CD4-positive, alpha-beta memory T cell (primary cell): Measurements from ENCODE around the gene ACLY. TPM values are rescaled to one million over a fixed set of nuclear protein-coding genes. Genes with fewer than 3 reads are reported as not detected.
"Not testable (repeated sequence)": the region's sequence is repeated elsewhere in the genome, so short reads cannot be mapped to it uniquely, and the experiment has no call there.

ENCODE experiments used
- CTCF ChIA-PET: fragments of 350-600 bp; sonication (Branson Sonifier 250); formaldehyde crosslinking; loops from one replicate; lab custom pipeline; 2021; ENCODE audit warnings: inconsistent platforms; ENCODE audit not compliant: partially characterized antibody; lab: Charles Lee
- POLR2A ChIA-PET: fragments of 350-600 bp; sonication (Branson Sonifier 250); formaldehyde crosslinking; loops from one replicate; lab custom pipeline; 2021; ENCODE audit not compliant: partially characterized antibody; lab: Charles Lee
- DNase-seq, 5 donors: peaks; one replicate each; pipeline versions ENCODE4 v3.0.0 to v3.0.0-alpha.2; 2020 to 2022; ENCODE audit warnings: mixed read lengths in 1 of 5
- H3K27ac ChIP-seq: one replicate; pipeline ENCODE4 v1.7.0; 2013; ENCODE audit warnings: low read depth, low read length
- H3K27me3 ChIP-seq: 2 replicates; pipeline ENCODE4 v1.7.0; 2013; ENCODE audit warnings: mild to moderate bottlenecking, low read length, moderate library complexity; ENCODE audit not compliant: insufficient read depth
- H3K36me3 ChIP-seq: 2 replicates; pipeline ENCODE4 v1.7.0; 2013; ENCODE audit warnings: mild to moderate bottlenecking, low read length, moderate library complexity; ENCODE audit not compliant: insufficient read depth
- H3K4me1 ChIP-seq: 2 replicates; pipeline ENCODE4 v1.7.0; 2013; ENCODE audit warnings: mild to moderate bottlenecking, low read length, moderate library complexity; ENCODE audit not compliant: insufficient read depth
- H3K4me3 ChIP-seq, 2 donors: one replicate each; pipeline ENCODE4 v1.7.0; 2013; ENCODE audit warnings: low read length in 2 of 2, mild to moderate bottlenecking in 1 of 2
- H3K9me3 ChIP-seq, 2 donors: one replicate each; pipeline ENCODE4 v1.7.0; 2013; ENCODE audit warnings: low read length in 2 of 2, control low read depth in 1 of 2; ENCODE audit not compliant: control insufficient read depth in 1 of 2
- H3K27ac Mint-ChIP-seq, 7 donors: one replicate each; pipeline ENCODE4 v1.8.0; 2020 to 2021; ENCODE audit warnings: mixed read lengths in 7 of 7, mild to moderate bottlenecking in 6 of 7, inconsistent platforms in 3 of 7, moderate library complexity in 3 of 7
- H3K27me3 Mint-ChIP-seq, 2 donors: one replicate each; pipeline ENCODE4 v1.8.0; 2020 to 2021; ENCODE audit warnings: mixed read lengths in 2 of 2
- H3K36me3 Mint-ChIP-seq, 2 donors: one replicate each; pipeline ENCODE4 v1.8.0; 2020 to 2021; ENCODE audit warnings: mixed read lengths in 2 of 2, inconsistent platforms in 1 of 2, mild to moderate bottlenecking in 1 of 2
- H3K4me1 Mint-ChIP-seq, 4 donors: one replicate each; pipeline ENCODE4 v1.8.0; 2020 to 2021; ENCODE audit warnings: mixed read lengths in 4 of 4, mild to moderate bottlenecking in 1 of 4
- H3K4me3 Mint-ChIP-seq, 8 donors: one replicate each; pipeline ENCODE4 v1.8.0; 2020 to 2021; ENCODE audit warnings: mixed read lengths in 8 of 8, mild to moderate bottlenecking in 7 of 8, moderate library complexity in 6 of 8, inconsistent platforms in 3 of 8
- H3K9me3 Mint-ChIP-seq, 8 donors: one replicate each; pipeline ENCODE4 v1.8.0; 2020 to 2021; ENCODE audit warnings: mixed read lengths in 8 of 8, mild to moderate bottlenecking in 5 of 8, inconsistent platforms in 3 of 8, moderate library complexity in 1 of 8
- intact Hi-C: fragments of 100-400 bp; cut with micrococcal nuclease; formaldehyde crosslinking; loops from one replicate; pipeline ENCODE4 v1.15.1; 2023
- polyA plus RNA-seq, 2 donors: library from polyadenylated mRNA; unstranded; fragments of 300-500 nt; fragmentation: Illumina TruSeq; gene quantifications; one replicate each; pipeline ENCODE4 v1.2.3, GENCODE V29; 2021
- total RNA-seq, 2 experiments: library from RNA; stranded (reverse); gene quantifications; one replicate each; pipeline ENCODE4 v1.2.3, GENCODE V29; 2021

The ACLY gene
- total and polyA plus RNA-seq, 4 experiments from 2014 or later: 58.7 to 88.5 (median 78.3) TPM

DNA sequence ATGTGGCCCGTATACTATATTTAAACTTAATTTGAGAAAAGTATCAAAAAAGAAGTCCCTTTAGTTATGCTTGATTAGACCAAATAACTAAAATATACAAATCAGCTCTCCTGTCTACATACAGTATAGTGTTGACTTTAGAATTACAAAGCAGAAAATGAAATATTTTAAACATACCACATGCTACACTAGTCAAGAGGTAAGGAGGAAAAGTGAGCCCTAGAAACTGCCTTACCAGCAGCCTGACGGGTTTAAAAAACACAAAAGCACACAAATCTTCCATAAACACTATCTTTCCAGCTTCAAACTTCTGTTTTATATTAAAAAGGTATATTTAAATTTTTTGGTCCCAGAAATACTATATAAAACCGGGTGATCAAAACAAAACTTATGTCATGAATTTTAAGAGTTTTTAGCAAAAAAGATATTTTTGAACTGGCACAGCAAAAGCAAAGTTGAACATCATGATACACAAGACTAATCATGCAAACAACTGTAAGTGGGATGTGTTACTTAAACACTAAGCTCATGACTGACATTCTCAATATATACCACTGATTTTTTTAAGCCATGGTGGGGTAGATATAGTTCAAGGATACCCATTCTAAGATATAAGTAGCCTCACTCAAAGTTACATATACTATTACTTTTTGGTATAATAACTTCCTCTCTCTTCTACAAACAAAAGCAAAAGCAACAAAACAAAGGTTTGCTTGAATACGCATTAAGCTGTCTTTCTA lies 69.3 kb downstream of the ACLY start:
- ChIA-PET POLR2A (interaction anchor here (1.4 kb wide), 1 partner anchor 161 kb away, joined by 4 read pairs; no protein-coding TSS in a partner anchor), CTCF (interaction anchor here (0.5 kb wide), 1 partner anchor 33 kb away, joined by 3 read pairs; no protein-coding TSS in a partner anchor)
- Histone ChIP-seq H3K36me3 (peaks cover 14% of the 10 kb centered on the region), H3K9me3 (no peaks in the 10 kb centered on the region), H3K27me3 (no peaks in the 10 kb centered on the region), H3K4me3 (no peak overlapping the region), H3K27ac (no peak overlapping the region), H3K4me1 (peaks cover 20% of the 10 kb centered on the region)
- no peaks in the 10 kb centered on the region for H3K9me3 Mint-ChIP-seq
- H3K27me3 Mint-ChIP-seq: no peaks in the 10 kb centered on the region
- no peak overlapping the region for H3K27ac Mint-ChIP-seq
- intact Hi-C loops: no loop called here
- H3K4me1 Mint-ChIP-seq: peaks cover 11 to 34% (median 24%) of the 10 kb centered on the region in 4 donors
- DNase-seq: no peak
- H3K36me3 Mint-ChIP-seq: peaks cover 10 to 31% of the 10 kb centered on the region in 2 donors
- H3K4me3 Mint-ChIP-seq: peak overlapping the region in 1 of 8 donors; percentile 6

DNA sequence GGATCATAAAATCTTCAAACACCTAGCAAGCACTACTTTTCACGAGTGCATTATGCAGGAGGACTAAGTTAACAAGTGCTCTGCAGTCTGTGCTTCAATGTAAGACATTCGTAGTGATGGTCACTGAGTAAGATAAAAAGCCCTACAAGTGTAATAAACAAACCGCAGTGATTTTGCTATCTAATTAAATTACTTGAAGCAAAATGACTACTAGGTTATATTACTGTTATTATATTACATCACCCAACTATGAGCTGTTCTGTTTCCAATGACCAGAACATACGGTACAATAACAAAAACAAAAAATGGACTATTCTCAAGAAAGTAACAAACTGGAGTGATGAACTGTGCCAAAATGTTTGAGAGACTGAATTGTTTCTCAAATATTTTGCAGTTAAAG lies 70.0 kb downstream of the ACLY start:
- Histone ChIP-seq H3K9me3 (no peaks in the 10 kb centered on the region), H3K27me3 (no peaks in the 10 kb centered on the region), H3K36me3 (peaks cover 8% of the 10 kb centered on the region), H3K4me3 (no peak overlapping the region), H3K4me1 (peaks cover 20% of the 10 kb centered on the region), H3K27ac (no peak overlapping the region)
- Mint-ChIP-seq H3K9me3 (no peaks in the 10 kb centered on the region), H3K36me3 (peaks cover 6 to 25% of the 10 kb centered on the region in 2 donors), H3K27me3 (no peaks in the 10 kb centered on the region), H3K4me1 (peaks cover 11 to 28% (median 20%) of the 10 kb centered on the region in 4 donors), H3K4me3 (no peak overlapping the region), H3K27ac (no peak overlapping the region)
- intact Hi-C loops: no loop called here
- ChIA-PET POLR2A (interaction anchor here (1.4 kb wide), 1 partner anchor 161 kb away, joined by 4 read pairs; no protein-coding TSS in a partner anchor), CTCF (interaction anchor here (0.5 kb wide), 1 partner anchor 34 kb away, joined by 3 read pairs; no protein-coding TSS in a partner anchor)
- no peak for DNase-seq

DNA sequence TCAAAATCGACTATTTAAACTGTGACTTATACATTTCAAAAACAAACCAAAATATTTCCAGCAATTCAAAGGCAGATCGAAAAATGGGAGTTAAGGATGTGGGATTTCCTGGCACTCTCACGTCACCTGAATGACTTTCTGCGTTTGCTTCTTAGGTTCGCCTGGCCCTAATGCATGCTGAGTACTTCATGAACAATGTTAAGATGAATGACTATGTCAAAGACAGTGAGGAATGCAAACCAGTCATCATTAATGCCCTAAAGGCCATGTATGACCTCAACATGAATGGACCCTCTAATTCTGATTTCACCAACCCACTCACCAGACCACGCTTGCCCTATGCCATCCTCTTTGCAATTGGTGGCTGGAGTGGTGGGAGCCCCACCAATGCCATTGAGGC lies 73.8 kb downstream of the ACLY start:
- H3K27ac ChIP-seq: no peak overlapping the region
- CTCF ChIA-PET: no interaction called here
- H3K27ac Mint-ChIP-seq: no peak overlapping the region
- H3K9me3 ChIP-seq: no peaks in the 10 kb centered on the region
- no peak for DNase-seq
- H3K9me3 Mint-ChIP-seq: no peaks in the 10 kb centered on the region
- H3K27me3 ChIP-seq: no peaks in the 10 kb centered on the region
- H3K4me1 Mint-ChIP-seq: peaks cover 4 to 6% (median 4%) of the 10 kb centered on the region in 4 donors
- no peaks in the 10 kb centered on the region for H3K36me3 ChIP-seq
- peaks cover 0 to 4% of the 10 kb centered on the region in 2 donors for H3K36me3 Mint-ChIP-seq
- POLR2A ChIA-PET: no interaction called here
- H3K4me3 Mint-ChIP-seq: no peak overlapping the region
- intact Hi-C loops: no loop called here
- no peaks in the 10 kb centered on the region for H3K4me1 ChIP-seq
- no peaks in the 10 kb centered on the region for H3K27me3 Mint-ChIP-seq
- no peak overlapping the region for H3K4me3 ChIP-seq

DNA sequence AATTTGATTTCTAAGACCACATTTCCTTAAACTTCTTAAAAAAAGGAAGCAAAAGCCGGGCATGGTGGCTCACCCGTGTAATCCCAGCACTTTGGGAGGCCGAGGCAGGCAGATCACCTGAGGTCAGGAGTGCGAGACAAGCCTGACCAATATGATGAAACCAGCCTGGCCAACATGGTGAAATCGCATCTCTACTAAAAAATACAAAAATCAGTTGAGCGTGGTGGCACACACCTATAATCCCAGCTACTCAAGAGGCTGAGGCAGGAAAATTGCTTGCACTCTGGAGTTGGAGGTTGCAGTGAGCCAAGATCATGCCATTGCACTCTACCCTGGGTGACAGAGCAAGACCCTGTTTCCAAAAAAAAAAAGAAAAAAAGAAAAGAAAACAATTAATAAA lies 78.0 kb downstream of the ACLY start:
- H3K9me3 Mint-ChIP-seq, DNase-seq, H3K36me3 Mint-ChIP-seq, CTCF ChIA-PET, H3K4me1 Mint-ChIP-seq, H3K4me1 ChIP-seq, intact Hi-C loops, POLR2A ChIA-PET, H3K36me3 ChIP-seq, H3K4me3 ChIP-seq, H3K27ac Mint-ChIP-seq, H3K4me3 Mint-ChIP-seq, H3K27me3 Mint-ChIP-seq, H3K9me3 ChIP-seq, H3K27ac ChIP-seq, H3K27me3 ChIP-seq: not testable (repeated sequence)

DNA sequence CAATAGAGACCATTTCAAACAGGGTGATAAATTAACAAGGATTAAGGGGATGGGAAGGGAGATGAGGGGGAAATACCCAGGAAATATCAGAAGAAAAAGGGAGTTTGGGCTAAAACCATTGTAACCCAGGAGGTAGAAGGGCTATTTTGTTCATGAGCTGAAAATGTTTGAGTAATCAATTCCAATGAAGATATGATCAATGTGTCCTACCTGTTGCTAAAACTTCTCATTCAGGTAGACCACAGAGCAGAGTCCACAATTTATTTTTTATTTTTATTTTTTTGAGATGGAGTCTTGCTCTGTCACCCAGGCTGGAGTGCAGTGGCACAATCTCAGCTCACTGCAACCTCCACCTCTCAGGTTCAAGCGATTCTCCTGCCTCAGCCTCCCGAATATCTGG lies 79.3 kb downstream of the ACLY start:
- H3K27me3 Mint-ChIP-seq, intact Hi-C loops: not testable (repeated sequence)

DNA sequence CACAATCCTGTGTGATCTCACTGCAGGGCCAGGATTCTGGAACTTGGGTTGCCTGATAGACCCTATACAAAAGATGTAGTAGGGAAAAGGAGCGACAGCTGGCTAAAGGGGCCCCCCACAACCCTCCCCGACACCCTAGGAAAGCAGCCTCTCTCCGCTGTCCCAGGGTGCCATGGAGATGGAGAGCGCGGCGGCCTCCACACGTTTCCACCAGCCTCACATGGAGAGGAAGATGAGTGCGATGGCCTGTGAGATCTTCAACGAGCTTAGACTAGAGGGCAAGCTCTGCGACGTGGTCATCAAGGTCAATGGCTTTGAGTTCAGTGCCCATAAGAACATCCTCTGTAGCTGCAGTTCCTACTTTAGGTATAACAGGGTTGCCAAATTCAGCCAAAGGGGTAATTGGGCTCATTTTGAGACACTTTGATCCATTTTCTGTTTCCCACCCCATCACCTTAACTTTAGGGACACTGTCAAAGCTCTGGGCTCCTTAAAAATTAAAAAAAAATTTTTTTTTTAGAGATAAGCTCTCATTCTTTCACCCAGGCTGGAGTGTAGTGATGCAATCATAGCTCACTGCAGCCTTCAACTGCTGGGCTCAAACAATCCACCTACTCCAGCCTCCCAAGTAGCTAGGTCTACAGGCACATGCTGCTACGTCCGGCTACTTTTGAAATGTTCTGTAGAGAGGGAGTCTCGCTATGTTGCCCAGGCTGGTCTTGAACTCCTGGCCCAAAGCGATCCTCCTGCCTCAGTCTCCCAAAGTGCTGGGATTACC lies 80.8 kb downstream of the ACLY start, which contains the start of gene KLHL10:
KLHL10 (plus strand) TSS at position 65 of the 778 bp plus-strand sequence; CDS start at position 173, 108 bp downstream.
- H3K4me1 Mint-ChIP-seq: peaks cover 10 to 18% (median 14%) of the 10 kb centered on the region in 4 donors
- peaks cover 0 to 3% of the 10 kb centered on the region in 2 donors for H3K36me3 Mint-ChIP-seq
- H3K9me3 Mint-ChIP-seq: no peaks in the 10 kb centered on the region
- ChIA-PET CTCF (interaction anchor here (0.6 kb wide), 1 partner anchor 9 kb away, joined by 3 read pairs; no protein-coding TSS in a partner anchor), POLR2A (interaction anchor here (4.5 kb wide), 1 partner anchor 26 kb away, joined by 24 read pairs; the partner anchor contains the start of gene KLHL11)
- intact Hi-C loops: no loop called here
- no peaks in the 10 kb centered on the region for H3K9me3 ChIP-seq
- peak within 1 kb of the TSS in 3 of 7 donors; percentile 12 to 59 (median 13) for H3K27ac Mint-ChIP-seq
- peaks cover 12% of the 10 kb centered on the region for H3K4me1 ChIP-seq
- no peaks in the 10 kb centered on the region for H3K36me3 ChIP-seq
- no peak within 1 kb of the TSS for H3K27ac ChIP-seq
- peak within 1 kb of the TSS; percentile 75 to 89 (median 82) for H3K4me3 Mint-ChIP-seq
- no peaks in the 10 kb centered on the region for H3K27me3 Mint-ChIP-seq
- H3K4me3 ChIP-seq: peak within 1 kb of the TSS; percentile 29 to 51
- DNase-seq: no peak
- no peaks in the 10 kb centered on the region for H3K27me3 ChIP-seq

More for the DNA sequence above, 79.3 kb downstream of the ACLY start:
- CTCF ChIA-PET, POLR2A ChIA-PET, H3K27ac ChIP-seq, H3K4me3 Mint-ChIP-seq, H3K36me3 ChIP-seq, H3K36me3 Mint-ChIP-seq, H3K4me3 ChIP-seq, H3K9me3 Mint-ChIP-seq, H3K9me3 ChIP-seq, DNase-seq, H3K27me3 ChIP-seq: not testable (repeated sequence)
- H3K27ac Mint-ChIP-seq: peak overlapping the region in 1 of 7 donors; percentile 44
- H3K4me1 Mint-ChIP-seq: peaks cover 10 to 17% (median 14%) of the 10 kb centered on the region in 4 donors
- peaks cover 12% of the 10 kb centered on the region for H3K4me1 ChIP-seq
